Measurements from ENCODE around the gene PRRX2.

DNA sequence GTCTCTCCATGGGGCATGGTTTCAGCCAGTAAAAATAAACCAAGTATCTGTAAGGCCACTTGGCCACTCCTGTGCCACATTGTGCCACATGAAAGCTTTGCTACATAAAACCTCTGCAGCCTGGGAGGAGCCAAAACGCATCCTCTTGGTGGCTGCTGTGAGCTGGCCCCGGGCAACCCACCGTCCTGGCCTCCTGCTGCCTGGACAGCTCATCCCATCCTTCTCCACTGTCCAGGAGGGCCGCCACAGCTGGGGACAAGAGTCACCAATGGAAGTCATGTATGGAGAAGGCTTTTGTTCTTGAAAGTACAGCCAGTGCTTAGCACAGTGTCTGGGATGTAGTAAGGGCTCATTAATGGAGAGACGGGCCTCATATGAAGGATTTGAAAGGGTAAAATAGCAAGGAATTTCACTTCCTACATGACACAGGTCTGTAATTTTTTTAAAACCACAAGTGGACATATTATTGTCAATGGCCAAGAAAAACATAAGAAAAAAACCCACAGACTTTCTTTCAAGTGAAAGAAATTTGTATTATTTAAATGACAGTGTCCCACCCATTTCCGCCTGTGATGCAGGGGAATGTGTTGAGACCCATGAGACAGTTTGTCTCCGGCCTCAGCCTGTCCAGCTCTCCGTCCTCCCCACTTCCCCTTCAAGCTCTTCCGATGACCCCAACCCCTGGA lies 80.8 kb downstream of the PRRX2 start:
- TF ChIP-seq, protein P1, sequence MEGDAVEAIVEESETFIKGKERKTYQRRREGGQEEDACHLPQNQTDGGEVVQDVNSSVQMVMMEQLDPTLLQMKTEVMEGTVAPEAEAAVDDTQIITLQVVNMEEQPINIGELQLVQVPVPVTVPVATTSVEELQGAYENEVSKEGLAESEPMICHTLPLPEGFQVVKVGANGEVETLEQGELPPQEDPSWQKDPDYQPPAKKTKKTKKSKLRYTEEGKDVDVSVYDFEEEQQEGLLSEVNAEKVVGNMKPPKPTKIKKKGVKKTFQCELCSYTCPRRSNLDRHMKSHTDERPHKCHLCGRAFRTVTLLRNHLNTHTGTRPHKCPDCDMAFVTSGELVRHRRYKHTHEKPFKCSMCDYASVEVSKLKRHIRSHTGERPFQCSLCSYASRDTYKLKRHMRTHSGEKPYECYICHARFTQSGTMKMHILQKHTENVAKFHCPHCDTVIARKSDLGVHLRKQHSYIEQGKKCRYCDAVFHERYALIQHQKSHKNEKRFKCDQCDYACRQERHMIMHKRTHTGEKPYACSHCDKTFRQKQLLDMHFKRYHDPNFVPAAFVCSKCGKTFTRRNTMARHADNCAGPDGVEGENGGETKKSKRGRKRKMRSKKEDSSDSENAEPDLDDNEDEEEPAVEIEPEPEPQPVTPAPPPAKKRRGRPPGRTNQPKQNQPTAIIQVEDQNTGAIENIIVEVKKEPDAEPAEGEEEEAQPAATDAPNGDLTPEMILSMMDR (IDR thresholded peaks at IDR 0.05) = no peak
- TF ChIP-seq POLR2A (IDR thresholded peaks at IDR 0.05) = no peak
